Adrenal gland (tissue), 5 donors: ENCODE measurements around the gene NMNAT1.

Experiments
- CTCF ChIP-seq, 6 experiments: fragments of 450-650 bp in 4 of 6; fragments of 200-600 bp in 2 of 6; sonication (generic) in 1 of 6; IDR thresholded peaks; 1 replicate in 5 of 6; 2 replicates in 1 of 6; pipeline versions ENCODE4 v1.5.1 to v1.8.0; 2016 to 2021; ENCODE audit warnings: antibody characterized with exemption in 6 of 6, mild to moderate bottlenecking in 2 of 6, moderate library complexity in 1 of 6
- POLR2A ChIP-seq, 2 donors: fragments of 450-650 bp; IDR thresholded peaks; one replicate each; pipeline ENCODE4 v1.6.1; 2017; ENCODE audit warnings: antibody characterized with exemption in 2 of 2, mild to moderate bottlenecking in 2 of 2, moderate library complexity in 1 of 2
- donor health status: DM: no; HTN: no; CAD: no.

GRCh38 chr1:9992910-9993309 is 49.6 kb downstream of the NMNAT1 start:
- TF ChIP-seq POLR2A (IDR thresholded peaks at IDR 0.05): no peak
- no peak for TF ChIP-seq CTCF (IDR thresholded peaks at IDR 0.05)
